Stimulated activated CD8-positive, alpha-beta memory T cell treated with anti-CD3 and anti-CD28 coated beads, Interleukin-15, amount 100 ng/mL, for 24 hours (primary cell): ENCODE measurements around the gene MESD.
"Not testable (repeated sequence)": the region's sequence is repeated elsewhere in the genome, so short reads cannot be mapped to it uniquely, and the experiment has no call there.

Source experiments
- DNase-seq: peaks from one replicate; pipeline ENCODE4 v3.0.0-alpha.2; 2020; ENCODE audit warnings: low read depth

The MESD gene

DNA sequence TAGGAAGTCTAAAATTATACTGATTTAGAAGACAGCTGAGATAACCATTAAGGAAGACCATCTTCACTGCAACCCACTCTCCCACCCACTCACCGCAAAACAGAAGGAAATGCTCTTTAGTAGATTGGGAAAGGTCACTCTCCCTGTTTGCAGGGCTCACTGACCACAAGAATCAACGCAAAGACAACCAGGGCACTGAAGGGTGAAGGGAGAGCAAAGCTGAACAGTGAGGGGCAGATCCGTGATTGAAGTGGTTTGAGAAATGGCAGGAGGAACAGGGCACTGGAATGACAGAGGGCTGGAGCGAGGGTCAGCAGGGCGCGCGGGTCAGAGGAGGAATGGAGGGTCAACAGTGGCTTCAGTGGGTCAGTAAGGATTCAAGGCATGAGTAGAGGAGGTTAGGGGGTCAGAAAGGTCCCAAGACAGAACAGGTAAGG lies 520 bp downstream of the MESD start:
- no peak for DNase-seq

GRCh38 chr15:80988148-80988796 lies 1.3 kb downstream of the MESD start:
- DNase-seq: no peak

DNA sequence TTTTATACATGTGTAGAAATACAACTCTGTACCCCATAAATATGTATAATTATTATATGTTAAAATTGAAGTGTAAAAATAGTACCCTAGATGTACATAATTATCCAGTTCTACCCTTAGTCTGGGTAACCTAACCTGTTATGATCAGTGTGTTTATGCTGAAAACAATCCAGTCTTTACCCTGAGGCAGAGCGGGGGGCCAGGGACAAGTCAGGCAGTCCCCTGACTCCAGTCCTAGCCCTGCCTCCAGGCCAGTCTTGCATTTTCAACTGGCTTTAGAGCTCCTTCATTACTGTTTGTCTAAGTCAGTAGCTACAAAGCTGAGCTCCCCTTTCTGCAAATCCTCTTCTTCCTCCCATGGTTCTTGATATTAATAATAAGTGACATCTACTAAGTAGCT lies 3.1 kb downstream of the MESD start:
- DNase-seq: no peak

- DNase-seq: no peak
These were observed 3.6 kb downstream of the MESD start for GRCh38 chr15:80985981-80986380.

- DNase-seq: no peak
These were observed 4.8 kb downstream of the MESD start for GRCh38 chr15:80984856-80985255.

GRCh38 chr15:80982839-80983238 lies 6.8 kb downstream of the MESD start:
- no peak for DNase-seq

DNA sequence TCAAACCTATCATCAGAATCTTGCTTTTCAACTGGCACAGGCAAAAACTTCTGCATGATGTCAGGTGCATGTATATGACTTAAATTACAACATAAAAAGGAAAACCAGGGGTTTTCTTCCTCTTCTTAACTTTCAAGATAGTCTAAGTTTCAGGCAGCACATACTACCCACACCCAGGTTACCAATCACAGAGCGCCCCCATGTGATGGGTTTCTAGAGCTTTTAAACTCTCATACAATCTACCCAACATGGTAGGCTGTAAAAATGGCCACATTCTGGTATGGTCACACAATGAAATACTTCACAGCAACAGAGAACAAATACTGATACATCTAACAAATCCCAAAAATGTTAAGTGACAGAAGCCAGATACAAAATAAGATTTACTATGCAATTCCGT lies 7.4 kb downstream of the MESD start:
- no peak for DNase-seq

DNA sequence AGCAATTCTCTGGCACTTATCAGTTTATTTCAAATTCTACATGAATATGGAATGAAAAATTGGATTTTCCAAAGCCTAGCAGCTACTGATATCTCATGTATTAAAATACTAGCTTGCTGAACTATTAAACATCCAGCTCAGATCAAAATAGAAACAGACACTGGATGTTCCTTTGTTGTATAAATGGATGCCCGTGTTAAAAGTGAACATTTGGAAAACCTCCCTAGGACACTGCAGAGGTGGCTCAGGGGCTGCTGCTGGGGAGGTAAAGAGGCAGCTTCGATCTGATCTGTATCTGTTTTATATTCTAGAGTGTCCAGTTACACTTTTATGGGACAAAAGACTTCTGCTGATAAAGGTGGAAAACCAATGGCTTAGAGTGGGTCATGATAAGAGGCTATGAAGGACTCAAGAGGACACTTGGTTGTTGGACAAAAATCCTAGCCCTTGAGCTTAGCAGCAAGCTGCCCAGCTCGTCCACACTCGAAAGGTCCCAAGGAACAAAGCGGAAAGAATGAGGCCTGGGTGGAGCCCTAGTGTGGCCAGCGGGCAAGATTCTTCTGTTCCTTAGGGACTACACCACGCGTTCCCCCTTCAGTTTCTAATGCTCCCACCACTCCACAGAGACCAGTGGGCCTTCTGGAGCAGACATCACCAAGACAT lies 9.9 kb downstream of the MESD start:
- DNase-seq: no peak

DNA sequence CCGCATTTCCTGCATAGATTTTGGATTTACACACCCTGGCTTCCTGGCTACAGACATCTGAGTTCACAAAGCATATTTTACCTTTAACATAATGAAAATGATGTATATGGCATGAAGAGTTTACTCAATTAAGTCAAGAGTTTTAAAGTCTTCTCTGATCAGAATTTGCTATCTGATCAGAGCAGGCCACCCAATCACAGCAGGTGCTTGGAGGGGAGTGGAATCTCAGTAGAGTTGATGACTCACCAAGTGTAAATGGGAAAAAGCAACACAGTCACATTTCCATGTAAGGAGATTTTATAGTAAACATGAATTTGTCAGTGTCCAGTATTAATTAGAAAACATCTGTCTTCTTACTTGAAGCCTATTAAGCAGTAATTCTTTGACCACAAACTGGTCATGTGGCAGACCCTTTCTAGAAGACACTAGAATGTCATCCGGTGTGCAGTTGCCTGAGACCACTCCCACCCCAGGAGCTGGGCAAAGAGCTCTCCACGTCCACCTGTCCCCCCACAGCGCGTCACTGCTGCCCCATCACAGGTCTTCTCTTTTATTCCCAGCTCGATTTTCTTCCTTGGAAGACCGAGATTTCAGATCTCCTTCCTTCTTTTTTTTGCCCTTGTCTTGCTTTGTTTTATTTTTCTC lies 10.8 kb downstream of the MESD start:
- DNase-seq: no peak

GRCh38 chr15:80977627-80978036 lies 12.0 kb downstream of the MESD start:
- no peak for DNase-seq

DNA sequence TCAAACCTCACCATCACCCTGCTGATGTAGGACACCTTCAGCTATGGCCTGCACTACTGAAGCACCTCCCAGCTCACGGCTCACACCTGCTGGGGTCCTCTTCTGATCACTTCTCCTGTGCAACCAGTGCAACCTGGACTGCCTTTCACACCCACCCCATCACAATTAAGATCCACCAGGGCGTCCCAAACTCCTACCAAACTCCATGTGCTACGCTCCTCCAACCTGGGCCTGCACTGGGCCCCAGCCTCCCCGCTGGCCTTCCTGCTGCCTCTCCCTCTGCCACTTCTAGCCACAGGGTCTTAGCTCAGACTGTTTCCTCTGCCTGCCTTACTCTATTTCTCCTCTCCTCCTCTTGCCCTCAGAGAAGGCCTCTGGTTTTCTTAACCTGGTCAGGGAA lies 12.8 kb downstream of the MESD start:
- no peak for DNase-seq

DNA sequence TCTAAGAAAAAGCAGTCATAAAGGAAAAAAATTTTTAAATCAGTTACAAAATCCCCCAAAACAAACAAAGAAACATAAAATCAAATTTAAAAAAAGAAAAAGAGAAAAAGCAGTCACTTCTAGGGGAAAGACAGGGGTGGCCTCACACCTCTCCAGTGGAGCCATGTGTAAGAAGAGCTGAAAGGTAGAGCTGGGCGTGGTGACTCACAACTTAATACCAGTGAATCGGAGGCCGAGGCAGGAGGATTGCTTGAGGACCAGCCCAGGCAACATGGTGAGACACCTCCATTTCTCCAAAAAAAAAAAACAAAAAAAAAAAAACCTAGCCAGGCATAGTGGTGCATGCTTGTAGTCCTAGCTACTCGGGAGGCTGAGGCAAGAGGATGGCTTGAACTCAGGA lies 14.7 kb downstream of the MESD start:
- DNase-seq: no peak

GRCh38 chr15:80972276-80972675 lies 17.3 kb downstream of the MESD start:
- DNase-seq: no peak

- DNase-seq: no peak
These were observed 18.5 kb downstream of the MESD start for GRCh38 chr15:80971143-80971542.

DNA sequence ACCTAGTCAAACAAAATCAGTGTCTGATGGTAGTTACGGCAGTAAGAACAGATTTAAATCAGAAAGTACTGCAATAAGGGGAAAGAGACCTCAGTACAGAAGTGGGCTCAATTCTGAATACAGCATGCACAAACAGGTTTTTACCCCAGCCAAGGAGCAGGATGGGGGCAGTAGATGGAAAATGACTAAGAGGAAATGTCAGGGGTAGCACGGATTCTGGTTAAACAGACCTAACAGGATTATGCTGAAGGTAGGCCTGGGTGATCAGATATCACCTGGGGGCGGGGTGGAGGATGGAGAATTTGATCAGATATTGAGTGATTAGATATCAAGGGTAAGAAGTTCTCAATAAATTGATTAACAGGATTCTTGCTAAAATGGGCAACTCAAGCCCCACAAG lies 19.0 kb downstream of the MESD start:
- no peak for DNase-seq

DNA sequence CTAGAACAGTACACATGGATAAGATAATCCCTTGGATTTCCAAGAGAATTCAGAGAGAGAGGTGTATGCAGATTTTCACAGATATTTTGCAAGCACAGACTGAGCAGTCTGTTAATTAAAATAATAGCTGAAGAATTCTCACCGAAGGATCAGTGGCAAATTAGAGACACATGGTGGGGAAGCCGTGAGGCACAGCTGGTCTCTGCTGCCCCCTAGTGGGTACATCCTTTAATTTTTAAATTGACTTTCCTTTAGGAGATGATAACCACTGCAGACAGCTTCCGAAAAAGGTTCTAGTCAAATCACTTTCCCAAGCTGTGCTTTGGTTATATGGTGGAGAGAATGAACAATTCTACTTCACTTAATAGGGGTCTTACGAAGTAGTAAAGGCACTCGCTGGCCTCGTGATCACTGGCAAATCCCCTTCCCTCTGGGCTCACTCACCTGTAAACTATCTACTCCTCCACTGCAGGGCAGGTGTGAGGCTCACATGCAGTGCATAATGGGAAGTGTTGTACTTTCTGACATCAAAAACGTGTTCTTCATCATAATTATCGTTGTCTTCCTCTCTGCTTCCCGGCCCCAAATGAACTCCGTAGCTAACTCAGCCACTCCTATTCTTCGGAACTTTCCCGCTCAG lies 19.5 kb downstream of the MESD start:
- DNase-seq: no peak

DNA sequence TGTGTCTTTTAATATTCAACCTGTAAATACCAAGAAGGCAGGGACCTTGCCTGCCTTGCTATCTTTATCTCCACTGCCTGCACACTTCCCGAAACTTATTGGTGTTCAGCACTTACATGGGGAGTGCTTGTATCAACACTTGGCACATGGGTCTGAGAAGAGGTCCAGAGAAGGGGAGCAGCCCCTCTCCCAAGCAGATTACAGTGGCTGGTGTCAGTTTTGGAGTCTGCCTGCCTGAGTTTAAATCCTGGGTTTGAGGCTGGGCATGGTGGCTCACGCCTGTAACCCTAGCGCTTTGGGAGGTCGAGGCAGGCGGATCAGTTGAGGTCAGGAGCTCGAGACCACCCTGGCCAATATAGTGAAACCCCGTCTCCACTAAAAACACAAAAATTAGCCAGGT lies 20.3 kb downstream of the MESD start:
- DNase-seq: no peak

- no peak for DNase-seq
These were observed 21.6 kb downstream of the MESD start for GRCh38 chr15:80967991-80968510.

- no peak for DNase-seq
These were observed 22.2 kb downstream of the MESD start for GRCh38 chr15:80967451-80967850.

DNA sequence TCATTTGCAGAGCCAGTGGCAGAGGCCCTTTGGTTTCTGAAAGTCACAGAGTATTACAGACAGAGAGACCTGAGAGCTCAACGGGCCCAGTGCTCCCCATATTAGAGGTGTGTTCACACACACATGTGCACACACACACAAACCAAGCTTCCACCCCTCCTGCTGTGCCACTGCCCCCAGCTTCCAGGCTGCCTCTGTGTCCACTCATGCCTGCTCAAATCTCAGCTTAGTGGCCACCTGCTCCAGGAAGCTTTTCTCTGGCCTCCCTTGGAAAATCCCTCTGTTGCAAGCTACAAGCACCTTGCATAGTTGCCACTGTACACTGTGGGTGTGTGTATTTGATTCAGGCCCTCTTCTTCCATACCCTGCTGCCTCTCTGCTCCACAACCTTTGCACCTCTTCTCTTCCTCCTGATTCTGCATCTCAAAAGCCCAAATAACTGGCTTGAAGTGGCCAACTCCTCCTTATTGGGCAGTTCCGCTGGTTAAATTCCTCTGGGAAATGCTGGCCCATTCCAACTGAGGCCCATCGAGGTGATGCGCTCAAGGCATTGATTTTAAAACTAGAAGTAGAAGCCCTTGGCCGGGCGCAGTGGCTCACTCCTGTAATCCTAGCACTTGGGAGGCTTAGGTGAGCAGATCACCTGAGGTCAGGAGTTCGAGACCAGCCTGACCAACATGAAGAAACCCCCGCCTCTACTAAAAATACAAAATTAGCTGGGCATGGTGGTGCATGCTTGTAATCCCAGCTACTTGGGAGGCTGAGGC lies 23.0 kb downstream of the MESD start:
- DNase-seq: no peak

- not testable (repeated sequence) for DNase-seq
These were observed 24.2 kb downstream of the MESD start for GRCh38 chr15:80965454-80965853.
